Tibial nerve (tissue), 4 donors: ENCODE data around the gene CNOT10. TPM values are rescaled to one million over a fixed set of nuclear protein-coding genes. Genes with fewer than 3 reads are reported as not detected.
"Not testable (repeated sequence)": the region's sequence is repeated elsewhere in the genome, so short reads cannot be mapped to it uniquely, and the experiment has no call there.

ENCODE experiments used
- DNase-seq, 2 donors: peaks; one replicate each; pipeline ENCODE4 v3.0.0-alpha.2; 2019; ENCODE audit warnings: low spot score in 2 of 2
- H3K27ac ChIP-seq, 4 donors: fragments of 200-600 bp; sonication (generic) in 3 of 4; one replicate each; pipeline ENCODE4 v1.5.1; 2017 to 2019; ENCODE audit warnings: mild to moderate bottlenecking in 1 of 4
- H3K27me3 ChIP-seq, 2 donors: fragments of 200-600 bp; sonication (generic) in 1 of 2; one replicate each; pipeline versions ENCODE4 v1.5.1 to v1.6.0; 2017 to 2019
- H3K36me3 ChIP-seq, 3 donors: fragments of 200-600 bp; sonication (generic); one replicate each; pipeline ENCODE4 v1.5.1; 2018 to 2019
- H3K4me1 ChIP-seq, 4 donors: fragments of 200-600 bp; sonication (generic) in 3 of 4; one replicate each; pipeline ENCODE4 v1.5.1; 2017 to 2019
- H3K4me3 ChIP-seq, 4 donors: fragments of 200-600 bp; sonication (generic) in 3 of 4; one replicate each; pipeline ENCODE4 v1.5.1; 2017 to 2019; ENCODE audit warnings: mild to moderate bottlenecking in 1 of 4, moderate library complexity in 1 of 4
- H3K9me3 ChIP-seq, 4 donors: fragments of 200-600 bp; sonication (generic) in 3 of 4; one replicate each; pipeline ENCODE4 v1.5.1; 2017 to 2019
- CTCF ChIP-seq, 5 experiments: fragments of 200-600 bp in 3 of 5; fragments of 450-650 bp in 2 of 5; sonication (generic) in 3 of 5; IDR thresholded peaks; one replicate each; pipeline ENCODE4 v1.5.1; 2016 to 2019; ENCODE audit warnings: antibody characterized with exemption in 5 of 5, mild to moderate bottlenecking in 3 of 5, moderate library complexity in 2 of 5
- EP300 ChIP-seq, 2 donors: sonication (generic); formaldehyde crosslinking; IDR thresholded peaks; one replicate each; pipeline ENCODE4 v1.6.1; 2017; ENCODE audit warnings: antibody characterized with exemption in 2 of 2, mild to moderate bottlenecking in 1 of 2
- POLR2A ChIP-seq, 2 donors: fragments of 450-650 bp; IDR thresholded peaks; one replicate each; pipeline ENCODE4 v1.6.1; 2017; ENCODE audit warnings: antibody characterized with exemption in 2 of 2, mild to moderate bottlenecking in 2 of 2, moderate library complexity in 2 of 2
- WGBS, 2 donors: methylation state at CpG; one replicate each; pipeline ENCODE4 v1.1.5; 2018; 5-methylcytosine and 5-hydroxymethylcytosine counted together
- total RNA-seq, 4 donors: library from RNA; depleted of rRNA; stranded (reverse); fragments of >200 nt; gene quantifications; one replicate each; pipeline ENCODE4 v1.1.0, GENCODE V29; 2016

CNOT10 gene
- total RNA-seq, 4 donors from 2014 or later, result 19.4 to 27.9 (median 22.0) TPM

DNA sequence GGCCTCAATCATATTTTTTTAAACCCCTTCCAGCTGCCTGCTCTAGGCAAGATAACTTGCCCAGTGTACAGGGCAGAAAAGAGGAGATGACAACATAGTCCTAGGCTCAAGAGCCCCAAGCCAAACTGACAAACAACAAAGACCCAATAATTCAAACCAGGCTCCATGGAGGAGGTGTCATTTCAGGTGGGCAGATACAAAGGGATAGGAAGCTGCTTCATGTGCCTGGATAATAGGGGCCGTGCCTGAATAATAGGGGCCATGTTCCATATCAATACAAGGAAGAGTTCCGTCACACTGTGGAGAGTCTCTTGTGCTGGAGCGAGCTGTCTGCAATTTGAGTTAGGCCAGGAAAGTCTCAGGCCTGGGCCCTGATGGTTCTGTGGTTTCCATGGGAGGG, 97.4 kb downstream of the CNOT10 start:
- 91 to 100% methylated on average over 3 of the region's 3 CpGs for WGBS, 2 donors

GRCh38 chr3:32791833-32792232, 106.8 kb downstream of the CNOT10 start:
- no peak for DNase-seq
- WGBS, 2 donors, result 58 to 62% methylated on average over 3 of the region's 3 CpGs
- TF ChIP-seq EP300 (IDR thresholded peaks at IDR 0.05) (no peak), CTCF (IDR thresholded peaks at IDR 0.05) (no peak), POLR2A (IDR thresholded peaks at IDR 0.05) (no peak)
- Histone ChIP-seq H3K27ac (no peak overlapping the region), H3K4me3 (no peak overlapping the region), H3K36me3 (no peaks in the 10 kb centered on the region), H3K27me3 (no peaks in the 10 kb centered on the region), H3K4me1 (no peaks in the 10 kb centered on the region), H3K9me3 (no peaks in the 10 kb centered on the region)

More for the DNA sequence above, 97.4 kb downstream of the CNOT10 start:
- Histone ChIP-seq H3K9me3 (no peaks in the 10 kb centered on the region), H3K36me3 (no peaks in the 10 kb centered on the region), H3K4me1 (peaks cover 0 to 9% (median 0%) of the 10 kb centered on the region in 4 donors), H3K27ac (no peak overlapping the region), H3K27me3 (no peaks in the 10 kb centered on the region), H3K4me3 (no peak overlapping the region)
- no peak for DNase-seq
- TF ChIP-seq POLR2A (IDR thresholded peaks at IDR 0.05) (no peak), EP300 (IDR thresholded peaks at IDR 0.05) (no peak), CTCF (IDR thresholded peaks at IDR 0.05) (no peak)

GRCh38 chr3:32794487-32795308, 109.7 kb downstream of the CNOT10 start:
- Histone ChIP-seq H3K4me1 (no peaks in the 10 kb centered on the region), H3K4me3 (no peak overlapping the region), H3K9me3 (no peaks in the 10 kb centered on the region), H3K27ac (no peak overlapping the region), H3K27me3 (no peaks in the 10 kb centered on the region), H3K36me3 (no peaks in the 10 kb centered on the region)
- no peak for DNase-seq
- WGBS, 2 donors, result 77 to 86% methylated on average over 8 of the region's 8 CpGs
- no peak for TF ChIP-seq CTCF (IDR thresholded peaks at IDR 0.05)
- TF ChIP-seq POLR2A (IDR thresholded peaks at IDR 0.05), result no peak
- no peak for TF ChIP-seq EP300 (IDR thresholded peaks at IDR 0.05)

DNA sequence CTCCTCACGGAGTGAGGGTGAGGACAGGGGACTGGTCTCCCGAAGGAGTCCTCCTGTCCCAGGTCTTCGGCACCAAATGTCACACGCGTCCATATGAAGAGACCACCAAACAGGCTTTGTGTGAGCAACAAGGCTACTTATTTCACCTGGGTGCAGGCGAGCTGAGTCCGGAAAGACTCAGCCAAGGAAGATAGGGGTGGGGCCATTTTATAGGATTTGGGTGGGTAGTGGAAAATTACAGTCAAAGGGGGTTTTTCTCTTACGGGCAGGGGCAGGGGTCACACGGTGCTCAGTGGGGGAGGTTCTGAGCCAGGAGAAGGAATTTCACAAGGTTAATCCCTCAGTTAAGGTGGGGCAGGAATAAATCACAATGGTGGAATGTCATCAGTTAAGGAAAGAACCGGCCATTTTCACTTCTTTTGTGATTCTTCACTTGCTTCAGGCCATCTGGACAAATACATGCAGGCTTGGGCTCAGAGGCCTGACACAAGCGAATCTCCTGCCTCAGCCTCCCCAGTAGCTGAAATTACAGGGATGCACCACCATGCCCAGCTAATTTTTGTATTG, 111.5 kb downstream of the CNOT10 start:
- H3K36me3 ChIP-seq, DNase-seq, H3K27ac ChIP-seq, H3K4me3 ChIP-seq, H3K4me1 ChIP-seq, H3K9me3 ChIP-seq, H3K27me3 ChIP-seq: not testable (repeated sequence)
- 84 to 87% methylated on average over 11 of the region's 11 CpGs for WGBS, 2 donors

GRCh38 chr3:32797776-32798175, 112.8 kb downstream of the CNOT10 start:
- no peak overlapping the region for H3K4me3 ChIP-seq
- DNase-seq, result no peak
- H3K36me3 ChIP-seq, result no peaks in the 10 kb centered on the region
- WGBS, 2 donors, result 82 to 87% methylated on average over 2 of the region's 2 CpGs
- H3K4me1 ChIP-seq, result no peaks in the 10 kb centered on the region
- H3K27ac ChIP-seq, result no peak overlapping the region
- no peak for TF ChIP-seq POLR2A (IDR thresholded peaks at IDR 0.05)
- TF ChIP-seq CTCF (IDR thresholded peaks at IDR 0.05), result no peak
- TF ChIP-seq EP300 (IDR thresholded peaks at IDR 0.05), result no peak
- H3K27me3 ChIP-seq, result no peaks in the 10 kb centered on the region
- peaks cover 0 to under 1% (median 0%) of the 10 kb centered on the region in 4 donors for H3K9me3 ChIP-seq

- H3K27ac ChIP-seq, DNase-seq, H3K4me1 ChIP-seq, H3K27me3 ChIP-seq, H3K36me3 ChIP-seq, H3K4me3 ChIP-seq: not testable (repeated sequence)
- 91 to 95% methylated on average over 5 of the region's 5 CpGs for WGBS, 2 donors
- peaks cover 0 to 18% (median 0%) of the 10 kb centered on the region in 4 donors for H3K9me3 ChIP-seq
Observed at GRCh38 chr3:32801440-32801839, 116.5 kb downstream of the CNOT10 start.
